Retina (tissue), 1 donor: Measurements from ENCODE around the gene TMEM234.

Experiments
- DNase-seq: peaks from one replicate; pipeline ENCODE4 v3.0.0-alpha.2; 2016

TMEM234 gene

DNA sequence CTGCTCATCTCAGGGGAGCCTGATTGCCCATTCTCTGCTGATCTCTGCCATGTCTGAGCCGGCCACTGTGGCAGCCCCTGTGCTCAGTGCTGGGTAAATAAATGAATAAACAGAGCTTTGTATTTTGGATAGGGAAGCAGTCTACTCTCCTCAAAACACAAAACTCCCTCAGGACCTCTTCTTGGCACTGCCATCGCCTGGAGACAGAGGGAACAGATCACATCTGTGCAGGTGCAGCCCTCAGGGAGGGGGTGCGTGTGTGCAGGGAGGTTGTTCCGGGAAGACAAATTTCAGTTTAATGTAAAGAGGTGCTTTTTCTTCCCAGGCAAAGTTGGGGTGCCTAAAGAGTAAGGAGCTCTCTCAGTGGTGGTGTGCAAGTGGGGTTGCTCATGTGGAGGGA, 17.2 kb upstream of the TMEM234 start:
- no peak for DNase-seq

DNA sequence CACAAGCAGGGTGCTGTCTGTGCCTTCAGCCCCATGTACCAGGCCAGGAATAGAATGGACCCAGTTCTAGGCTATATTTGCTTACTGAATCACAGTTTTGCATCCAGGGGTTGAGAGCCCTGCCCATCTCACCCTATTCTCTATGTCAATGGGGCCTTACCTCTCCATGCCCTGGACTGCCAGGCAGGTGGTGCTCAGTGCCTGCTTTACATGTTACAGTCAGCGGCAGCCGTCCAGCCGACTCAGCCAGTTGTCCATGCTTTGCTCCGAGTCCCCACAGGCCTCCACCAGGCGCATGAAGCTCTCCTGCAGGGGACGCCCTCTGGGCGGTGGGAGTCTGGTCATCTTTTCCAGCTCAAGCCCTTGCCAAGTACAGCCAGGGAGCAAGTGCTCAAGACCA, 12.6 kb upstream of the TMEM234 start:
- no peak for DNase-seq

DNA sequence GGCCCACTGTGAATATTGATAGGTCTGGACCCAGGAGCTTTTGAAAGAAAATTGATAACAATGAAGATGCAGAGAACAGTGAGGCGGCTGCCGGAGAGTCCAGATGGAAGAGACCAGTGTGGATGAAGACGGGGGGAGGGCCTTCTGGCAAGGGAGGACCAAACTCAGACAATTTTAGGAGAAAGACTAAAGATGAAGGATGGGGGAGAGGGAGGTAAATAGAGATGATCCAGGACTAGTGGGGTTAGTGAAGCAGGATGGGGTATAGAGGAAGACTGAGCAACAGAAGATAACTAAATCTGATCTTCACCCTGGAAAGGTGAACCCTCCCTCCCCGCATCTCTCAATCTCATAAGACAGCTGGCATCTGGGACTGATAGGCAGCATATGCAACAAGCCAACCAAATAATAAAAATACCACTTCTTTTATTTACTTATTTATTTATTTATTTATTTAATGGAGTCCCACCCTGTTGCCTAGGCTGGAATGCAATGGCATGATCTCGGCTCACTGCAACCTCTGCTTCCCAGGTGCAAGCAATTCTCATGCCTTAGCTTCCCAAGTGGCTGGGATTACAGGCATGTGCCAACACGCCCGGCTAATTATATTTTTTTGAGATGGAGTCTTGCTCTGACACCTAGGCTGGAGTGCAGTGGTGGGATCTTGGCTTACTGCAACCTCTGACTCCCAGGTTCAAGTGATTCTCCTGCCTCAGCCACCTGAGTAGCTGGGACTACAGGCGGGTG, 10.6 kb upstream of the TMEM234 start:
- no peak for DNase-seq

DNA sequence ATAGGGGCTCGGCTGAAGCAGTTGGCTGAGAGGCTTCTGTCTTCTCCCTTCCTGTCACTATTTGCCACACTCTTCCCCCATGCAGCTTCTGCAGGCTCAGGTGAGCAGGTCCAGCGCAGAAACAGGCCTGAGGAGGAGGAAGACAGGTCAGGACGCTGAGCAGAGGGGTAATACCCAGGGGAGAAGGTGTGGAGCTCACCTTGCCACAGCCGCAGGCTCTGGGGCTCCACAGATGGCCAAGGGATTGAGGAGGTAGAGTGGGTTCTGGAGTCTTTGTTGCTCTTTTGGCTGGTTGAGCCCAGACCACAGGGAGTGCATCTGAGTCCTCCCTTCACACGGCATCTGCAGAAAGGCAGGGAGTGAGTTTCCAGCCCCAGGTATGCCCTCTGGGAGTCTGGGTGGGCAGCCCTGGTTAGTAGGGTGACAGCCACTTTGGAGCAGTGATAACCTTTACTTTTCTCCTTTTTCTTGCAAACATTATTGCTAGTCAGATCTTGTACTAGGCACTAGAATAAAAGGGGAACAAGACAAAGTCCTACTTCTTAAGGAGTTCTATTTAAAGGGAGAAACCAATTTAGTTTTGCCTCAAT, 9.8 kb upstream of the TMEM234 start:
- no peak for DNase-seq

DNA sequence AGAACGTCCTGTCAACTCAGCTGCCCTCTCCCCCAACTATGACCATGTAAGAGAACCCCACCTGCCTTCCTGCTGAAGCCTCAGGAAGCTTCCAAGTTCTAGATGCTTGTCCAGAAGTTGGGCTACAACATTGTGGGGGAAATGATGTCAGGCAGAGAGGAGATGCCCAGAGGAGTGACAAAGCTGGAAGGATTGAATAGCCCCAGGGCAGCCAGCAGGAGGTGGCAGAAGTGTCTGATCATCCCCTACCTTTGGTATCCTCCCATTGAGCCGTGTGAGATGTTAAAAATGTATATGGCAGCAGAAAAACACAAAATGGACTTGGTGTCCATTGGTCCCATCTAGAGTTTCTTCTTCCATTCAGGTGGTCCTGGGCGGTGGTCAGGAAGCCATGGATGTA, 6.6 kb upstream of the TMEM234 start:
- DNase-seq = no peak

DNA sequence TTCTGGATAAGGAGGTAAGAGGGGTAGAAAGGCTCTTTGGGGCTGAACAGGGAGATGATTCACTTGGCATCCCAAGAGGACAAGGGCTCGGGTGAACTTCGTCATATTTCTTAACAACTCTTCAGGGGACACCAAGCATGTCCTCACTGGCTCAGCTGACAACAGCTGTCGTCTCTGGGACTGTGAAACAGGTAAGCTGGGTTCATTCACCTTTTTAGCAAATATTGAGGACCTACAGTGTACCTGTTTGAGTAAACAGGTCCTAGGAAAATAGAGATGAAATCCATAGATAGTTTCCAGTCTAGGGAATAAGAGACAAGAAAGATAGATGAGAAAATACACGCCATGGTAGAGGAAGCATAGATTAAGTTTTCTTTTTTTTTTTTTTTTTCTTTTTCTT, 2.1 kb upstream of the TMEM234 start:
- no peak for DNase-seq

DNA sequence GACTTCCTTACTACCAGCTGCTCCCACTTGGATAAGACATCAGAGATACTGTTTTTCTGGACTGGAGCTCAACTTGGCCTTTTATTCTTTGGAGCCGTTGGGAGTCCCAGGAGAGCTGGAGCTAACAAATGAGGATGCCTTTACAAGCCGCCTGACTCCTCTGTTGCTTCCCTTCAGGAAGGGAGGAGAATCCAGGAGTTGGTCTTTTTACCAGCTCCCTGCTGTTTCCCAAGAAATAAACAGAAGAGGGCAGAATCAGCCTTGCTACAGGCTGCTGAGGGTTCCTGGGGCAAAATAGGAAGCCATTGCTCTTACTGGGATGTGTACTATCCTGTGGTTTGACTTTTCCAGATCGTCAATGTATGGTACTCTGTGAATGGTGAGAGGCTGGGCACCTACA, 1.5 kb upstream of the TMEM234 start:
- DNase-seq = no peak

DNA sequence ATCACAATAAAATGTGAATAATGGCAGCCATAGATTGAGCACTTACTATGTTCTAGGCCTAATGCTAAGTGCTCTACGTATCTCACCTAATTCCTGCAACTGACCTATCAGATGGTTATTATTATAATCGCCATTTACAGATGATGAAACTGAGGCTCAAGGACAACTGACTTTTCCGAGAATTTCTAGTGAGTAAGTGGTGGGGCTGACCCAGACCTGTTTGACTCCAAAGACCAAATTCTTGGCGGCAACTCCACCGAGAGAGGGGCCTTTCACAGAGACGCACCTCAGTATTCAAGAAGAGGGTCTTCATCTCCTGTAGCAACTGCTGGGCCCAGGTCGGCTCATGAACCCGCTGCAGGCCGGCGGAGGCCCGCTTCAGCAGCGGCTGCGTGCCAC, 573 bp downstream of the TMEM234 start:
- no peak for DNase-seq

DNA sequence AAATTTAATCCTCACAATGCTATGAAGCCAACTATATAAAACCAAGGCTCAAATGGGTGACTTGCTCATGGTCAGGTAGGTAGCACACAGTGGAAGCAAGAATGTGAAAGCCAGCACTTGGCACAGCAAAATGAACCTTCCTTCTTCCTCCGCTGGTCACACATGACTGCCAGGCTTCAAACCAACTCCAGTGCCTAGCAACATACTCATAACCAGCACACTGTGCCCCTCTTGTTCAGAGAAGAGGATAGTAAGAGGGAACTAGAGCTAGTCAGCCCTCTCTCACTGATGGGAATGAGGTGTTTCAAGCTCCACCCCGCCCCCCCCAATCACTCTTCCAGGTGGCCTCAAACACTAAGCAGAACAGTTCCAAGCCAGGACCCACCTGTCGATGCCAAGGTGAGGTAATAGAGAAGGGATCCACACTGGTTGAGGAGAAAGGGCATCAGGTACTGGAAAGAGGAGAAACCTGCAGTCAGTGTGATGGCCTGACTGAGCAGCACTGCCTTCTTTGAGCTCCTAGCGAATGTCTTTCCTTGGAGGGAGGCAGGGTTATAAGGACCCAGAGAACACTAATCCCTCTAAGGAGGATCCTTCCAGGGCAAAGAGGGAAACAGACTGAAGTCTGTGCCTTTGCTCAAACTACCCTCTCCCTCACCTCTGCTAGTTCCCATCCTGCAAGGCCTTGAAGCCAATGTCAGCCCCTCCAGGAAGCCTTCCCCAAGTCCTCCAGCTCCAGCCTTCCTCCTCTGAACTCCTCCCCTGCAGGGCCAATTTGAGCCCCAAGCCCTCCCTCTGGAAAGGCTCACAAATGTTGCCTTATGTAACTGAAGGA, 1.2 kb downstream of the TMEM234 start:
- no peak for DNase-seq

DNA sequence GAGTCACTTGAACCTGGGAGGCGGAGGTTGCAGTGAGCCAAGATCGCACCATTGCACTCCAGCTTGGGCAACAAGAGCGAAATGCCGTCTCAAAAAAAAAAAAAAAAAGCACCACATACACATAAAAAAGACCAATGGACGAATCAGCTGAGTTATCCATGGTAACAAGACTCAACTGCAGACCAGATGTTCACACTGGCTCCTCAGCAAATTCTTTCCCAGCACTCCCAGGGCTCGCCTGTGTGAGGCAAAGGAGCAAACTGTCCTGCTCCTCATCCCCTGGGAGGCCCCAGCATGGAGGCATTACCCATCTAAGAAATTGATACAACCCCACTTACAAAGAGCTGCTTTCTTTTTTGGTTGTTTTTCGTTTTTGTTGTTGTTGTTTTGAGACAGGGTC, 3.1 kb downstream of the TMEM234 start:
- no peak for DNase-seq

DNA sequence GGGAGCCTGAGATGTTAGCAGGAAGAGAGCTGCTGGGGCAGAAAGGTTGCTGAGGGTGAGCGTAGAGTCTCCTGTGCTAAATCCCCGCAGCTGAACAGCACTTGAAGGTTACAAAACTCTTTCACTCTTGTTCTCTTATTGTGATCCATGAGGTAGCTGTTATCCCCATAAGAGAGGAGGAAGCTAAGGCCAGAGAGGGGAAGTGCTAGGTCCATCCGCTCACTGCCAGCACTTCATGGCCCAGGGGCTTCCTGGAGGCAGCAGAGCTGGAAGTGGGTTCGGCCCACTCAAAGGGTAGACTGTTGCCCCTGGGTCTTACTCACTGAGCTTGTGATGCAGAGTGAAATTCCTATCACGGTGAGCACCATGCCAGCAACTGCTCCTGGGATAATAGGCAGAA, 5.6 kb downstream of the TMEM234 start:
- DNase-seq = no peak

DNA sequence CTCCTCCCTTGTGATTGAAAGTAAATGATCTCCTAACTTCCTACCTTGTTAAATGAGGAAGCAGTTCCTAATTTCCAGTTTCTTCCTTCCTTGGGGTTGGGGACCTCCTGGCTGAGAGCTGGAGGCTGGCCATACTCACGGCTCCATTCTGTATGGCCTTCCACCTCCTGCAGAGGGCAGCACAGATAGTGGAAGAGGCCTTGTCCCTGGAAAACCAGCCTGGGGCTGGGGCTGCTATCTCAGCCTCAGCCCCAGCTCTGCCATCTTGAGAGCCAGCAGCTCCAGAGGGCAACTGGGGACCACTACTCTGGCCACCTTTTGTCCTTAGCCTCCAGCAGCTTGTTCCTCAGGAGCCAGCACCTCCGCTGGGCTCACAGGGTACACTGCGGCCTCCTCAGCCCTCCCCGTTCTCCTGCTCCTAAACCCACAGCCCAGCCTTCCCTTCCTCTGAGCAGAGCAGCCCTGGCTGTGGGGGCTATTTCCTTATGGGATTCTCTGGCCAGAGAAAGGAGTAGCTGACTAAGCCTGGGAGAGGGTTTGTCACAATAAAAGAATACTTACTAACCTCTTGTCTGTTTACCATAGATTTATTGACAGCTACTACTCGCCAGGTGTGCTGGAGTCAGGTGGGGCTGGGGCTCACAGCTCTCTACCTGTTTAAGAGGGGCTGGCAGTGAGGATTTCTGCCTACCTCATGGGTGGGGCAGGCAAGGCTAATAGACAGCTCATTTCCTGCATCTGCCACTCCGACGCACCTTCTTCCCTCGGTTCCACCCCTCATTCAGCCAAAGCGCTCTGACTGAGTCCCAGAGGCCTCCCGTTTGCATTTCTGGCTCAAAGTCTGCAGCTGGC, 6.3 kb downstream of the TMEM234 start:
- DNase-seq = peak; percentile 69

DNA sequence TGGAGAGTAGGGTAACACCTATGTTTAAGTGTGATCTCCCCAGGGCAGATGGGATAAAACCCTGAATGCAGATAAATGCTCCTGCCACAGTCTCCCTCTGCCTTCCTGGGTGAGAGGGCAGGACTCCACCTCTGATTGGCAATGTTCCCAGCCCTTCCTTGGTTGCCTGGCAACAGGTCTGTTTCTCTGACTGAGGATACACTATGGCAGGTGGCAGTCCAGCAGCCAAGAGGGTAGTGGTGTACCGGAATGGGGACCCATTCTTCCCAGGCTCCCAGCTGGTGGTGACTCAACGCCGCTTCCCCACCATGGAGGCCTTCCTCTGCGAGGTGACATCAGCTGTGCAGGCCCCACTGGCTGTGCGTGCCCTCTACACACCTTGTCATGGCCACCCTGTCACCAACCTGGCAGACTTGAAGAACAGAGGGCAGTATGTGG, 13.2 kb downstream of the TMEM234 start, which contains the start of gene DCDC2B:
Gene DCDC2B, plus strand, starts transcription at position 199 of the 438 bp plus-strand sequence. Its CDS starts 5 bp downstream, at position 204.
- no peak for DNase-seq

DNA sequence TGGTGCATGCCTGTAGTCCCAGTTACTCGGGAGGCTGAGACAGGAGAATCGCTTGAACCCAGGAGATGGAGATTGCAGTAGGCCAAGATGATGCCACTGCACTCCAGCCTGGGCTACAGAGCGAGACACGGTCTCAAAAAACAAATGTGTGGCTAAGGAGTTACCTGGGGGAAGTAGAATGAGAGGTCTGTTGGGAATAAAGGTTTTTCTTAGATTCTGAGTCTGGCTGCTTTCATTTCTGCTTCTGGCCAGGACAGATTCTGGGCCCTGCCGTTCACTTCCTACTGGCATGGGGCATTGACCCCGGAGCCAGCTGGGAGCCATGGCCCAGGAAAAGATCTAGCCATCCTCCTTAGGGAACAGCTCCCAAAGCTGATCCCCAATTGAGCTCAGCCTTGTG, 13.7 kb downstream of the TMEM234 start:
- DNase-seq = no peak

DNA sequence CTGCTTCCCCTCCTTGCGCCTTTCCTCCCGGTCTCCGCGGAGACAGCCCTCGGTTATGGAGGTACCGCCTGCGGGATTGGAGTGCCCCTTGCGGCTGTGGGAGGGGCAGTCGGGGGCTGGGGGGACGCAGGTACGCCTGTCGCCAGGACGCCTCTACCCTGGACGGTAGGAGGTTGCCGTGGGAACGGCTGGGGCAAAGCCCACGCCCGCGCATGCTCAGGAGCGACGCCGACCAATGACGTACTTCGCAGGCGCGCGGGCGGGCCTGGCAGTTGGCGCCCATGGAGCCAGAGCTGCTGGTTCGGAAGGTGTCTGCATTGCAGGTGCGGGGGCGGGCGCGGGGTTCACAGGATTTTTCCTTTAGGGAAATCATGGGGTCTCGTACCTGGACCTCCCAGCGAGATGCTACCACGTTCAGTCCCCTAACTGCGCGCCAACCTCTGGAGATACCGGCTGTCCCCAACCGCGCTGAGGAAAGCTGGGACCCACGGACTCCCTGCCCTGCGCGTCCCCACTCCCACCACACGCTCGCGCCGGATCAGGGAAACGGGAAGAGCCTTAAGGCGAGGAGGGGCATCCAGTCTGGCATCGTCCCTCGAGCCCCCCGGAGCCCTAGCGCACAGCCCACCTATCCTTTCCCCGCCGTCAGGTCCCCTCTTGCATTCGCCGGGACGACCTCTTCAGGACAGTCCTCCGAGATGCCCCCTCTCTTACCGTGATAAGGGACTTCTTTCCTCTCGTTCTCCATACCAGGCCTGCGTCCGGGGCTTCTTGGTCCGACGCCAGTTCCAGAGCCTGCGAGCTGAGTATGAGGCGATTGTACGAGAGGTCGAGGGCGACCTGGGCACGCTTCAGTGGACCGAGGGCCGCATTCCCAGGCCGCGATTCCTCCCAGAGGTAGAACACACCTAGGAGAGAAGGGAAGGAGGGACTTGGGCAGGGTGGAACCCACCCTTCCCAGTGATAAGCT, 16.5 kb downstream of the TMEM234 start, which contains the start of gene IQCC:
Gene IQCC, plus strand, starts transcription at position 271 of the 970 bp plus-strand sequence. Its CDS starts 11 bp downstream, at position 282.
- peak; percentile 94 for DNase-seq

DNA sequence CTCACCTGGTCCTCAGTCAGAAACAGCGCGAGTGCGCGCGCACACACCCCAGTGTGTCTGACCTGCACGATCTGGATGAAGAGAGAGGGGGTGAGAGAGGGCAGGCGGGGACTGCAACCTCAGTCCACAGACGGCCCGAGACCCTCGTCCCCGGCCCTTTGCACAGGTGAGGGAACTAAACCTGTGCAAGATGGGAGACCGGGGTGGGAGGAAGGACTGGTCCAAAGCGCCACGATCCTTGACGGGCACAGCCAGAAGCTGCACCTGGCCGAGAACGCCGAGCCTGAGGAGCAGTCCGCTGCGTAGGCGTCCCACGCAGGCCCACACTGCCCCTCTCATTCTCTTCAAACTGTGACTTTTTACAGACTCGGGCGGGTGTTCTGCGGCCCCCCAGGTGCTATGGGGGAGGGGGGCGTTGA, 17.2 kb downstream of the TMEM234 start:
- DNase-seq = no peak

DNA sequence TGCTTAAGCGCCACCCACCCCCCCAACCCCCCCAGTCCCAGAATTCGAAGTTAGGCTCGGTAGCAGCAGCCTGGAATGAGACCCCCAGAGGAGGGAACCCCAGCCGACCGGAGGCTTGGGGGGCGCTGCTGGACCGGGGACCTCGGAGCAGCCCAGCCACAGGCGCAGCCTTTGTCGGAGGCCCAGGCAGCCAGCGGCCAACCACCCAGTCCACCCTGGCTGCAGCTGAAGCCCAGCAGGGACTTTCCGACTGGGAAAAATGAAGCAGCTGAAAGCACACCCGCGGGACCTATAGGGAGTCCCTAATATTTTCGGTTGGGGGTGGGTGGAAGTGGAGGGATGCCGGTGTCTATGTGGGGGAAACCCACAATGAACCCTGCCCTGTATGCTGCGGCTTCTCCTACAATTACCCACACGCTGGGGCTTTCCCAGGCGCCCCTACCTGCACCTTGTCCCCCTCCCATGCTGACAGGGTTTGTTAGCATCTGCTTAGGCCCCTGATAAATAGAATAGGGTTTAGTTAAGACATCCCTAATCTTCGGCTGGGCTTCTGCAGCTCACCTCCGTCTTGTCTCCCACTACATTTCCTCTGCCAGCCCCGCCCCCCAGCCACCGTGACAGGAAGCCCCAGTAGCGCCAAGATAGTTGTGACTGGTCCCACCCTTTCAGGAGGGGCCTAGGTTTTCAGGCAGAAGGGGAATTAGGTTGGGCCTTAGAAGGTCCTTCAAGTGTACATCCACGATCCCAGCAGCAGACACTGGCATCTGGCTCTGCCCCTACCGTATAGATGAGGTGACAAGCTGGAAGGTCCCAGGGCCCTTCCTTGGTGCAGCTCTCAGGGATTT, 20.9 kb downstream of the TMEM234 start:
- DNase-seq = no peak

DNA sequence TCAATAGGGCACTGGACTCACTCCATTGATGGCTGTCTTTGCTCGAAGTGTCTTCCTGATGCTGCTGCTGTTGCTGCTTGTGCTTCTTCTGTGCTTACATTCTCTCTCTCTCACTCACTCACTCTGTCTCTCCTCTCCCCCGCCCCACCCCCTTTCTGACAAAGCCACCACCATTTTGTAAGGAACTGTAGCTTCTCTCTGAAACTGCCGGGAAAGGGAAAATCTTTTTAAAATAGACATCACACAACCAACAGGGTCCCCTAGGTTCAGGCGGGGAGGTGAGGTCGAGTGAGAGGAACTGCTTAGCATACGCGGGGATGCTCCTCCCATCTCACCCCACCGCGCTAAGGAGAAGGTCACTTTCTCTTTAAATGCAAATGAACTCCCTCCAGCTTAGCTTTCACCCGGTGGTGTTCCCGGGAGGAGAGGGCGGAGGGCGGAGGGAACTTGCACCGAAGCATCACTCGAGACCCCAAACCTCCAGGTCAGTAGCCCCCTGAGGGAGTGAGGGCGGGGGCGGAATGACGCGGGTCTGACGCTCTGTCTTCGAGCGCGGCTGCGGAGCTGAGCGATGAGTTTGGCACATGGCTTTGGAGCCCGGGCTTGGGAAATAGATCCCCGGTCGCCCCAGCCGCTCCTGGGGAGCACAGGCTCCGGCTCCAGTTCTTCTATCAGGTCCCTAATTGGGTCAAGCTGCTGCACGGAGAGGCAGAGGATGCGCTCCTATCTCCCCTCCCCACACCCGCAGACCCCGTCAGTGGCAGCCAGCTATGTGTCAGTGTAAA, 21.7 kb downstream of the TMEM234 start, which contains the start of gene CCDC28B:
Gene CCDC28B, plus strand, starts transcription at position 370 of the 785 bp plus-strand sequence. CDS start 1,341 bp downstream, outside the sequence.
- DNase-seq = peak; percentile 95

DNA sequence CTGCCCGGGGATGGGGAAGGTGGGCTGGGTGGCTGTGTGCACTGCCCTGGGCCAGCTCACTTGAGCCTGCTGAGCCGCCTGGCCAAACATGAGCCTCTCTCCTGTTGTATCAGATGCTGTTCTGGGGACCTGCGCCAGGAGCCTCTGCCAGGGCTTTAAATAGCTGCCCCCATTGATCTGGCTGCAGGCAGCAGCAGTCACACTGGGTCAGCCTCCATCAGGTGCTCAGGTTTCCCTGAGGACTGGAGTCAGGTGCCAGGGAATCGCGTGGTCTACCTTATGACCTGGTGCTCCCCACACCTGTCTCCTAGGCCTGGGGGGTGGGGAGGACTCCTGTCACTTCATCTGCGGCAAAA, 22.5 kb downstream of the TMEM234 start:
- peak; percentile 45 for DNase-seq
